ENCODE measurements around the gene PTGFRN.

Gene PTGFRN

DNA sequence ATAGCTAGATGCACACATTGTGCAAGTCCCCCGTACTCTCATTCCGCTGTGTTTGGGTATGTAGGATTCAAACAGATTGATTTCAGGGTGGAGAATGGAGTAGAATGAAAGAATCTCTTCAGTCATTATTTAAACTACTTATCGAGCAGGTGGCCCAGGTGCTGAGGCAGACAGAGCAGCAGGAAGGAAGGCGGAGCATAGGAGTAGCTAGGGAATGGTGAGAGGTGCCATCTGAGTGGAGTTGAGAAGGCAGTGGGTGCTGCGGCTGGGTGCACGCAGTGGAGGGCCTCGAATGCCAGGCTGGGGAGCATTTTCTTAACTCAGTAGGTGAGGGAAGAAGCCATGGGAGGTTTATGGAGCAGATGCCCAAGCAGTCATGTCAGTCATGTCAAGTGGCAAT is 46.7 kb downstream of the PTGFRN start:
- no peak overlapping the region for H3K4me3 ChIP-seq (ENCODE audit: low read depth, low read length)
- DNase-seq (ENCODE audit: low read depth), result no peak
- TF ChIP-seq, protein P1, sequence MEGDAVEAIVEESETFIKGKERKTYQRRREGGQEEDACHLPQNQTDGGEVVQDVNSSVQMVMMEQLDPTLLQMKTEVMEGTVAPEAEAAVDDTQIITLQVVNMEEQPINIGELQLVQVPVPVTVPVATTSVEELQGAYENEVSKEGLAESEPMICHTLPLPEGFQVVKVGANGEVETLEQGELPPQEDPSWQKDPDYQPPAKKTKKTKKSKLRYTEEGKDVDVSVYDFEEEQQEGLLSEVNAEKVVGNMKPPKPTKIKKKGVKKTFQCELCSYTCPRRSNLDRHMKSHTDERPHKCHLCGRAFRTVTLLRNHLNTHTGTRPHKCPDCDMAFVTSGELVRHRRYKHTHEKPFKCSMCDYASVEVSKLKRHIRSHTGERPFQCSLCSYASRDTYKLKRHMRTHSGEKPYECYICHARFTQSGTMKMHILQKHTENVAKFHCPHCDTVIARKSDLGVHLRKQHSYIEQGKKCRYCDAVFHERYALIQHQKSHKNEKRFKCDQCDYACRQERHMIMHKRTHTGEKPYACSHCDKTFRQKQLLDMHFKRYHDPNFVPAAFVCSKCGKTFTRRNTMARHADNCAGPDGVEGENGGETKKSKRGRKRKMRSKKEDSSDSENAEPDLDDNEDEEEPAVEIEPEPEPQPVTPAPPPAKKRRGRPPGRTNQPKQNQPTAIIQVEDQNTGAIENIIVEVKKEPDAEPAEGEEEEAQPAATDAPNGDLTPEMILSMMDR (IDR thresholded peaks at IDR 0.05; ENCODE audit: insufficient read depth, low read depth, low read length, missing control alignments), result no peak

DNA sequence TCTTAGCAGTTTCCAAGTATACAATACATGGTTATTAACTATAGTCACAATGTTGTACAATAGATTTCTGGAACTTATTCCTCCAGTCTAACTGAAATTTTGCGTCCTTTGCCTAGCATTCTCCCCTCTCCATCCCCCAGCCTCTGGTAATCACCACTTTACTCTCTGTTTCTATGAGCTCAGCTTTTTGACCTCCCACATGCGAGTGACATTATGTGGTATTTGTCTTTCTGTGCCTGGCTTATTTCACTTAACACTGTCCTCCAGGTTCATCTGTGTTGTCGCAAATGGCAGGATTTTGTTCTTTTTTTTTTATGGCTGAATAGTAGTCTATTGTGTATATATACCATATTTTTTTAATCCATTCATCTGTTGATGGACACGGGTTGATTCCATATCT is 47.9 kb downstream of the PTGFRN start:
- no peak overlapping the region for H3K4me3 ChIP-seq (ENCODE audit: low read depth, low read length)
- DNase-seq (ENCODE audit: low read depth), result no peak
- TF ChIP-seq, protein P1 (IDR thresholded peaks at IDR 0.05; ENCODE audit: insufficient read depth, low read depth, low read length, missing control alignments), result no peak

DNA sequence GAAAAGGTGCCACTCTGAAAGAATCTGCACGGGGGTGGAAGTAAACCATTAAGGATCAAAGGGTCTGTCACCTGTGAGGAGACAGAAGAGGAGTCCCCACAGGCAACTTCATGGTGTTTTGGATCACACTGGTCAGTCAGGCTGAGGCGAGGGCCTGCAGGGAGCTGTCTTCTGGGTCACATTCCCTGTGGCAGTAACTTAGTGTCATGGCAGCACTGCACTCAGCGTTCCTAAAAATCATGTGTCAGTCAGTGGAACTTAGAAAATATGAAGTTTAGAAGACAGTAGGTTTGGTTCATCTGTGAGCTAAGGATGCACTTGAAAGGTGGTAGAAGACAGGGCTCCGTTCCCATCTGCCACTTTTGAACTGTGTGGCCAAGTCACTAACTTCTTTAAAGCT is 48.4 kb downstream of the PTGFRN start:
- DNase-seq (ENCODE audit: low read depth), result no peak
- TF ChIP-seq, protein P1 (IDR thresholded peaks at IDR 0.05; ENCODE audit: insufficient read depth, low read depth, low read length, missing control alignments), result no peak
- no peak overlapping the region for H3K4me3 ChIP-seq (ENCODE audit: low read depth, low read length)

DNA sequence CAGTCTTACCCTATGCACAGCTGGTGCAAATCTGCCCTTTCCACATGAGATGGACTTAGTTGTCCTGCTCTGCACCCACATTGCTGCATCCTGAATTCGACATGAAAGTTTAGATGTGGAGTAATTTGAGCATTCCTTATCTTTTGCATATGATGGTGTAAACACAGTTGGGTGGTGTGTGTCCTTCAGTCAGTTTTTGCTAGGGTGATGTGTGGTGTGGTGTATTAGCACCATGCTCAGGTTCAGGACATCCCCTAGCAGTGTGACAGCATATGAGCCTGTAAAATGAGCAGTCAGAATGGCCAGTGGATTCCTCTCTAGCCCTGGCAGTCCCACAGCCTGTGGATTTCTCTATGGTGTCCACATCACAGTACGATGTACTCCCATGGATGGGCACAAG is 49.3 kb downstream of the PTGFRN start:
- TF ChIP-seq, protein P1 (IDR thresholded peaks at IDR 0.05; ENCODE audit: insufficient read depth, low read depth, low read length, missing control alignments), result no peak
- no peak for DNase-seq (ENCODE audit: low read depth)
- no peak overlapping the region for H3K4me3 ChIP-seq (ENCODE audit: low read depth, low read length)

DNA sequence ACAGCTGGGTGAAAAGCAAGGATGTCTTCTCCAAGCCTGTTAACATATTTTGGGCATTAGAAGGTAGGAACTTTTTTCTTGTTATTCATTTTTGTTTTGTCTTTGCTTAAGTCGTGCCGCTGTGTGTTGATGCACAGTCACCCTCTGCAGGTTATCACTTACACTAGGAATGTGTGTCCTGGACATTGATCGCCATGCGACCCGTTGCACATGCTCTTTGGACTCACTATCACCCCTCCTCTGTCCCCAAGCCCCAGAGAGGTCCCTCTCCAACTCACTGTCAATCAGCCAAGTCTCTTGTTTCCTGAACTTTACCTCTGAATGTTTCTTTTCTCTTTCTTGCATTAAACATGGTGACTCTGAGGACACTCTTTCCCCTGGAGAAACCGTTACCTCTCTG is 51.9 kb downstream of the PTGFRN start:
- no peak overlapping the region for H3K4me3 ChIP-seq (ENCODE audit: low read depth, low read length)
- no peak for DNase-seq (ENCODE audit: low read depth)
- TF ChIP-seq, protein P1 (IDR thresholded peaks at IDR 0.05; ENCODE audit: insufficient read depth, low read depth, low read length, missing control alignments), result no peak

DNA sequence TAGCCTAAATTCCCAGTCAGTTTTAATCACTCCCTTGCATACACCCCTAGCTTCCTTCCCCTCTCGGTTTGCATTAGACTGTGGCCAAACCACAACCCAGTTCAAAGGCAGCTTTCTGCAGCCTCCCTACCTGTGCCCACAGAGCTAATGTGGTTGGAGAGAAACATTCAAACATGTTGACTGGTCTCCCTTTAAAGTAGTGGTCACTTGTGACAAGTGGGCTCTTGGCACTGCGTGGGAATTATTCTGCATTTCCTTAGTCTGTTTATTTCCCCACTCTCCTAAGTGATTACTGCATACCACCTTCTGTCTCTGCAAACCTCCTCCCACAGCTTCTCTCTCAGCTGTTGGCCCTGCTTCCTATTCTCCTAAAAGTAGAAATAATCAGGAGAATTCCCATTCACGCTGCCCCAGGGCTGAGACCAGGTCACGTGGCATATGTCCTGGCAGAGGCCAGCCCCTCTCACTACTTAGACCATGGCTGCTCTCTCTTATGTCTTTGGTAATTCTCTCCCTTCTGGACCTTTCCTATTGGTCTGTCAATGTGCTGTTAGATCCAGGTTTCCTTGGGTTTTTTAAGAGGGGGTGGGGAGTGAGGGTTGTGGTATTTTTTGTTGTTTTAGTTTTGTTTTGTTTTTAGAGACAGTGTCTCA is 53.4 kb downstream of the PTGFRN start:
- H3K4me3 ChIP-seq (ENCODE audit: low read depth, low read length), result no peak overlapping the region
- TF ChIP-seq, protein P1 (IDR thresholded peaks at IDR 0.05; ENCODE audit: insufficient read depth, low read depth, low read length, missing control alignments), result no peak
- DNase-seq (ENCODE audit: low read depth), result peak; percentile 6

DNA sequence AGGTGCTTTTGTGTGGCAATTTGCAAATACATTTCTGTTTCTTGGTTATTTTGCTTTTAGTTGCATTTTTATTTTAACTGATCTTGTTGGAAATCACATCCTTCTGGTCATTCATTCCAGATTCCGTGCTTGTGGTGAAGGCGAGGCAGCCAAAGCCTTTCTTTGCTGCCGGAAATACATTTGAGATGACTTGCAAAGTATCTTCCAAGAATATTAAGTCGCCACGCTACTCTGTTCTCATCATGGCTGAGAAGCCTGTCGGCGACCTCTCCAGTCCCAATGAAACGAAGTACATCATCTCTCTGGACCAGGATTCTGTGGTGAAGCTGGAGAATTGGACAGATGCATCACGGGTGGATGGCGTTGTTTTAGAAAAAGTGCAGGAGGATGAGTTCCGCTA is 57.1 kb downstream of the PTGFRN start:
- no peak overlapping the region for H3K4me3 ChIP-seq (ENCODE audit: low read depth, low read length)
- TF ChIP-seq, protein P1 (IDR thresholded peaks at IDR 0.05; ENCODE audit: insufficient read depth, low read depth, low read length, missing control alignments), result no peak

More for the DNA sequence above, 57.1 kb downstream of the PTGFRN start:
- no peak for DNase-seq (ENCODE audit: low read depth)

Measured in GM12865 (cell line).